GM10847 (cell line): ENCODE results near the gene ITPR2.

Experiments used
- POLR2A ChIP-seq: IDR thresholded peaks from 2 replicates; pipeline ENCODE4 v1.6.1; 2011; ENCODE audit not compliant: insufficient read length; ENCODE audit errors: extremely low read depth

Gene ITPR2

DNA sequence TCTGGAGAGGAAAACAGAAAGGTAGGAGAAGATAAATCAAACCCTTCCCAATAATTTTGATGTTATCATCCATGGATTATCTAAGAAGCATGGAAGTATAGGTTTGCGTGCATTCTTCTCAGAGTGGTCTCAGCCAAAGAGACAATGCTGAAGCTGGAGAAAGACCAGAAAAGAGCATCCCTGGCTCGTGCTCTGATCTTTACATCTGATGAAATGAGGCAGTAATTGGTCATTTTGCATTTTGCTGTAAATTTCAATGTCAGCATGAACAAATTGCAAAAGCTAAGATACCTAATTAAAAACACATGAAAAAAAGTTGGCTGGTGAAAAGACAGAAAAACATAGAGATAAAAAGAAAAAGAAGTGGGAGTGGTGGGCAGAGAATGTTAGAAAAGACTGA, 252.4 kb downstream of the ITPR2 start:
- TF ChIP-seq POLR2A = no peak

DNA sequence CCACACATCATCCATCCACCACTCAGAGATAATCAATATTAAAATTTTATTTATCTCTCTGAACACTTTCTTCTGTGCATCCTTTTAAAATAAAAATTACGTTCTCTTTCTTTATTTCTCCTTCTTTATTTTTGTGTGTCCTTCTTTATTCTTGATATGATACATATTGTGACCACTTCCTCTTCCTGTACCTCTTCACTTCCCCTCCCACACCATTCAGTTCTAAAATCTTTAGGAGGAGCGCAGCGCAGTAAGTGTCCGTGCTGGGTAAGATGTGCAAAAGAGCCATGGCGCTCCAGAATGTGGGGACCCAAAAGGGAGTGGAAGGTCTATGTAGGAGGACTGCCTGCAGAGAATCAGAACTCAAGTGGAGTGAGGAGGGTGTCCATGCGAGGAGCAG, 256.7 kb downstream of the ITPR2 start:
- no peak for TF ChIP-seq POLR2A

DNA sequence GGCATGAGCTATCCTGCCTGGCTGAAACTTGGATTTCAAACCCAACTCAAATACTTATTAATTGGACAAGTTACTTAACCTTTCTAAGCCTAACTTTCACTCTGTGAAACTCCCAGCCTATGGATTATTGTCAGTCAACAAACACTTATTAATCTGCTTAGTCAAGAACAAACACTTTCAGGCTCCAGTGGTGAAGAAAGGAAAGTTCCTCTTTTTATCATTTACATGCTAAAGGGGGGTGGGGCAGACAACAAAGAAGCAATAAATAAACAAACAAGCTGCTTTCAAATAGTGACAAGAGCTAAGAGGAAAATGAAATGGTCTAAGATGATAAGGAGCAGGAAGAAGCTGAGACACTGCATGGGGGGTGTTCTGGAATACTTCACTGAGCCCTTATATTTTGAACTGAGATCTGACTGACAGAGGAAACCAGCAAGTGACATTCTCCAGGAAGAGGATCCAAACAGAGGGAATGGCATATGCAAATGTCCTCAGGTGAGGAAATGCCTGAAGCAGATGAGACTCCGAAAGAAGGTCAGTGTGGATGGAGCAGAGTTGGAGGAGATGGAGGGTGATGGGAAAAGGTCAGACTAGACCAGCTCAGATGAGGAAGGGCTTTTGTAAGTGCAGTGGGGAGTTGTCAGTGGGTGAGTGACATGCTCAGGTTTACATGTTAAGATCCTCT, 259.6 kb downstream of the ITPR2 start:
- TF ChIP-seq POLR2A = no peak

DNA sequence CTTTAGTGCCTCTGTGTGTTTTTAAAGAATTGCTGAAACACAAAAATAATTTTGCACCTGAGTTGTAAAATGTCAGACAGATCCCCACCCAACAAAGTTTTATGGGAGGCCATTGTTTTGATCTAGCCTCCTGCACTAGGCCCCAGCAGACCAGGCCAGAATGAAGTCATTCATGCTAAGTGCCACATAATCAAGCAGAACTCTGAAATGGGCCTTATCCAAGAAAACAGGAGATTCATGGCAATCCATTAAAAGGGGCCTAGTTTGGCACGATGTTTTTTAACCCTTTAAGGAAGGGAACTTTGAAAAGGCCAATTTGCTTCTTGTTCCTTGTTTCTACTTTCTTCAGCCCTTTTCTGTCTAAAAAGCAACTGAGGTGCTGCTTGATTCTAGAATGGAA, 260.9 kb downstream of the ITPR2 start:
- TF ChIP-seq POLR2A = no peak

DNA sequence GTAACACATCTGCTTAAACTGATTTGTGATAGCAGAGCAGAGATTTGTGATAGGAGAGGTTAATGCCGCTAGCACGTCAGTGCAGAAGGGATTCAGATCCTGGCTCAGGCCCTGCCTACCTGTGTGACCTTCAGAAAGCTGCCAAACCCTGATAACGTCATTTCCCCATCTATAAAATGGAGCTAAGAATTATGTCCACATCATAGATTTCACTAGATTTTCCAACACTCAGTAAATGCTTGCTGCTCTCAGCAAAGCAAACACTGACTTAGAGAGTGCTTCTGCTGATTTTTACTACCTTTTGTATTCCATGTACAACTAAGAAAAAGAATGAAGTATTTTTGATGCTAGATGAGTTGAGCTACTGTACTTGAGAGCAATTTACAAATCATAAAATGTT, 261.4 kb downstream of the ITPR2 start:
- no peak for TF ChIP-seq POLR2A

DNA sequence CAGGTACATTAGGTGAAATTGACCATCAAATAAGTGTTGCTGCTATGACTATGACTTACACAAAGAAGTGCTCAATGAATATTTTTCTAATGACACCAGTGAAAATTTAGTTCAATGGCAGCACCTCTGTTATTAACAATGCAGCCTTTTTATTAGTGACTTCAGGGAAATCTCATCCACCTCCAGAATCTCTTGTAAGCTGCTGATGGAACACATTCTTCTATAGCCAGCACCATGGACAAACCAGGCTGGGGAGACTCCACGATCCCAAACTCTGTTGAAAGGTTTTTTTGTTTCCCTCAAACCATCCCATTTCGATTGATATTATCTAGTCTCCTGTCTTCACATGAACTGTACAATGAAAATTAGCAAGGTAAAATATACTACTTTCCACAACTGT, 265.9 kb downstream of the ITPR2 start:
- no peak for TF ChIP-seq POLR2A

DNA sequence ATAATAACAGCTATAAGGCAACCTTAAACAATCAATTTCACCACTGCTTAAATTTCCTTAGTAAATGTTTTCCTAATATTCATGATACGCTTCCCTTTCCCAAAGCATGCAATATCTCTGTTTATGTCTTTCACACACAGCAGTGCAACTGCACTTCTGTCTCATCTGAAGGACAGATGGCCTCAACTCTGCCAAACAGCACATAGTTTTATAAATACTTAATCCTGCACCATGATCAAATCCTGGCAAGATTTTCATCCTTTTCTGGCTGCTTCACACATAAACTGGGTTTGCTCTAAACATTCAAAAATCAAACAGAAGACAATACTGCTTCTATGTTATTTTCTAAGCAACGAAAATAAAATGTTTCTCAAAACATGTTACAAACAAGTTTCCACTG, 266.3 kb downstream of the ITPR2 start:
- TF ChIP-seq POLR2A = no peak

DNA sequence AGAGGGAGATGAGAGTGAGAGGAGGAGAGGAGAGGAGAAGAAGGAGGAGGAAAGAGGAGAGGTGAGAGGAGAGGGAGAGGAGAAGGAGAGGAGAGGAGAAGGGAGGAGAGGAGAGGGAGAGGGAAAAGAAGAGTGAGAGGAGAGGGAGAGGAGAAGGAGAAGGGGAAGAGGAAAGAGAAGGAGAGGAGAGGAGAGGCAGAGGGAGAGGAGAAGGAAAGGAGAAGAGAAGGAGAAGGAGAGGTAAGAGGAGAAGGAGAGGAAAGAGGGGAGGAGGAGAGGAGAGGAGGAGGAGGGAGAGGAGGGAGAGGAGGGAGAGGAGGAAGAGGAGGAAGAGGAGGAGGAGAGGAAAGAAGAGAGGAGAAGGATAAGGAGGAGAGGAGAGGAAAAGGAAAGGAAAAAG, 266.8 kb downstream of the ITPR2 start:
- no peak for TF ChIP-seq POLR2A

DNA sequence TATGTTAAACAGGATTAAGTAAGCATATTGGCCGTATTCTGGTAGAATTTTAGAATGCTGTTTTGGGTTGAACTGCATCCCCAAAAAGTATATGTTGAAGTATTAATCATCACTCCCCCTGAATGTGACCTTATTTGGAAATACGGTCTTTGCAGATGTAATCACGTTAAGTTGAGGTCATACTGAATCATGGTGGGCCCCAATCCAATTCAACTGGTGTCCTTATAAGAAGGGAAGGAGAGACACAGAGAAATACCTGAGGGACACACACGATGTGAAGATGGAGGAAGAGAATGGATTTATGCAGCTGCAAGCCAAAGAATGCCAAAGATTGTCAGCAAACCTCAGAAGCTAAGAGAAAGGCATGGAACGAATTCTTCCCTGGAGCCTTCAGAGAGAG, 268.6 kb downstream of the ITPR2 start:
- no peak for TF ChIP-seq POLR2A

DNA sequence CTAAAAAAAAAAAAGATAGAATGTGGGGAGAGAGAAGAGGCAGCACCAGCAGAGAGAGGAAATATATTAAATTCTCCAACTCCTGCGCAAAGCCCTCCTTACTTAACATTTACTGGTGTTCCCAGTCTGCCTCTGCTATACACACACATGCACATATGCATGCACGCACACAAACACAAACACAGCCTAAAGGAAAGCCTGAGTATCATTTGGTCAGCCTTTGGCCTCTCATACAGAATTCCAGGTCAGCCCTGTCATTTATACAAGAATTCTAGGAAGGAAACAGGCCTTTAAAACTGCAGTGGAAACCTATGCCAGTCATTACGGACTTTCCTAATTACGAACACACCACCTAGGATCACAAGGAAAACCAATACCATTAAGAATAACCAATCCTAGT, 269.4 kb downstream of the ITPR2 start:
- TF ChIP-seq POLR2A = no peak

DNA sequence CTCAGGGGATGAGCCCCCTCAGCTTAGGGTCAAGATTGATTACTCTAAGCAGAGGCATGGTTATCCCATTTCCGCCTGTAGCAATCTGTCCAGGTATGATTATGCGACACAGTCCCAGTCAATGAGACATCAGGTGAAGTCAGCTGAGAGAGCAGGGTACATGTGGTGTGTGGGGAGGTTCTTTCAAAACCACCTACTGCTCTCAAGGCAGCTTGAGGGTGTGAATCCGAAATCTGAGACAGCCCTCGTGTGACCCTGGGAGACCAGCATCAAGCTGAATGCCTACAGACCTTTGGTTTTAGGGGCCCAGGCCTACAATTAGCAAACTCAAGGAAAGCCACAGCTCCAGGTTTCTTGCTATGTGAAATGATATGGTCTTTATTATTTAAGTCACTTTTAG, 275.7 kb downstream of the ITPR2 start:
- no peak for TF ChIP-seq POLR2A

DNA sequence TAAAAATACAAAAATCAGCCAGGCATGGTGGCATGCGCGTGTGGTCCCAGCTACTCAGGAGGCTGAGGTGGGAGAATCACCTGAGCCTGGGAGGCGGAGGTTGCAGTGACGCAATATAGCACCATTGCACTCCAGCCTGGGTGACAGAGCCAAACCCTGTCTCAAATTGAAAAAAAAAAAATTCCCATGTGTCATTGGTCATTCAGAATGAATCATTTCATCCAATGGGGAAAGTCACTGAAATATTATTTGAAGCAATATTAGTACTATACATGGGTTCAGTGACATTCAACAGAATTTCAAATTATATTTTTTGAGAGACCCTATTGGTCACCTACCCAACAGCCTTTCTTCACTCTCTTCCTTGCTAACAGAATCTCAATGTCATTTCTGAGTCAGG, 276.1 kb downstream of the ITPR2 start:
- TF ChIP-seq POLR2A = no peak

DNA sequence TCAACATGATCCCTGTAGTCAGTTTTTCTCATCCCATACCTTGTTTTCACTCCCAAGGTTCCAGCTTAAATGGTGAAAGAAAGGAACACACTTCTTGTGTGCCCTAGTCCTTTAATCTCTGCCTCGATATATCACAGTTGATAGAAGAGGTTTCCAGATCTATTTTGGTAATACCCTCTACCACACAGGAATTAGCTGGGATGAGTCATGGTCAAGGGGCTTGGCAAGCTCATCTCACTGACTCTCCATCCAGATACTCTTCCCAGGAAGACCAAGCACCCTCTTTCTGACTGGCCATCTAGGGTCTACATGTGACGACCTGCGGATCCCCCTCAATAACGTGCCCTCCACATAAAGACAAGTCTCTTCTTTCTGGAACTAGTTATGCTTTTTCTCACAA, 277.9 kb downstream of the ITPR2 start:
- TF ChIP-seq POLR2A = no peak

DNA sequence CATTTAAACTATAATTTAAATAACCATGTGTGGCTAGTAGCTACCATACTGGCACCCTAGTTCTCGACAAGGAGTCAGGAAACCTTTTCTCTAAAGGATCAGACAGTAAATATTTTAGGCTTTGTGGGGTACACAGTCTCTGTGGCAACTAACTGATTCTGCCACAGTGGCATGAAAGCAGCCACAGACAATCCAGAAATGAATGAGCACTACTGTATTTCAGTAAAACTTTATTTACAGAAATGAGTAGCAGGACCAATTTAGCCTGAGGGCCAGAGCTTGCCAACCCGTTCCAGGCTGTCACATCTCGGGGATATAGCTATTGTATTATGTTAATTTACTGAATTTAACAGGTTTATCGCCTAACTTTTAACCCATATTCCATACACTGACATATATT, 278.7 kb downstream of the ITPR2 start:
- TF ChIP-seq POLR2A = no peak

DNA sequence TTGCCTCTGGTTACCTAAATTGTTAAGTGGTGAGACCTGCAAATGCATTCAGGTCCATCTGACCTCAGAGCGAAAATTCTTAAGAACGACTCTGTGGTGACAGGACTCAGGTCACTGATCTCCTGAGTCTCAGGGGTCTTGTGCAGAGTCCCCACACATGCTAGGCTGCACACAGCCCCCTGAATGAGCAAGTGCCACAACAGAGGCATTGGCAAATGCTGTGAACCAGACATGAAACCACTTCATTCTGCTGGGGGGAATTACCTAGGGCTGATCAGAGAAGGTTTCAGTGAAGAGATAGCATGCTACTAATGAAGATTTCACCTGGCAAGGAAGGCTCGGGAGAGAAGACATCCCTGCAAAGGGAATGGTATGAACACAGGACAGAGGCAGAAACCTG, 281.6 kb downstream of the ITPR2 start:
- TF ChIP-seq POLR2A = no peak

DNA sequence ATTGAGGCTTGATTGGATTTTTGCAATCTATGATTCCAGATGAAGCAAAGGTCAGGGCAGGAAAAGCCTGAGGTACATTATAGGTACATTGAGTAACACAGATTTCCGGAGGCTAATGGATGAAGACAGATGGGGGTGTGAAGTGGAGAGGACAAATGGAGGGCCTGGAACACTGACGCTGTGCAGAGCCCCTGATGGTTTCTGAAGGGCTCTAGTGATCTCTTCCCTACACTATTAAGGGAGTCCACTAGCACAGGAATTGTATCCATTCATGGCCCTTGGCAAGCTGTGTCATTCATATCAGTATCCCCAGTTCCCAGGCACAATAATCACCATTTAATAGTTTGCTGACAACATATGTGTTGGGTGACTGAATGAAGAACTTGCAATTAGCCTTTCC, 284.8 kb downstream of the ITPR2 start:
- TF ChIP-seq POLR2A = no peak

DNA sequence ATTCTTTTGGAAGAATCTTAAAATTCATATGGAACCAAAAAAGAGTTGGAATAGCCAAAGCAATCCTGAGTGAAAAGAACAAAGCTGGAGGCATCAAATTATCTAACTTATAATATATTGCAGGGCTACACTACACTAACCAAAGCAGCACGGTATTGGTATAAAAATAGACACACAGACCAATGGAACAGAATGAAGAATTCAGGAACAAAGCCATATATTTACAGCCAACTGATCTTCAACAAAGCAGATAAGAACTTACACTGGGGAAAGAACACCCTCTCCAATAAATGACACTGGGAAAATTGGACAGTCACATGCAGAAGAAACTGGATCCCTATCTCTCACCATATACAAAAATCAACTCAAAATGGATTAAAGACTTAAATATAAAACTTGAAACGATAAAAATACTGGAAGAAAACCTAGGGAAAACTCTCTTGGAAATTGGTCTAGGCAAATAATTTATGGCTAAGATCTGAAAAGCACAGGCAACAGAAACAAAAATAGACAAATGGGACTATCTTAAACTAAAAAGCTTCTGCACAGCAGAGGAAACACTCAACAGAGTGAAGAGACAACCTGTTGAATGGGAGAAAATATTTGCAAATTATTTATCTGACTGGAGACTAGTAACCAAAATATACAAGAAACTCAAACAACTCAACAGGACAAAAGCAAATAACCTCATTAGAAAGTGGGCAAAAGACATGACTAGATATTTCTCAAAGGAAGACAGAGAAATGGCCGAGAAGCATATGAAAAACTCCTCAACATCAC, 286.3 kb downstream of the ITPR2 start:
- TF ChIP-seq POLR2A = no peak

DNA sequence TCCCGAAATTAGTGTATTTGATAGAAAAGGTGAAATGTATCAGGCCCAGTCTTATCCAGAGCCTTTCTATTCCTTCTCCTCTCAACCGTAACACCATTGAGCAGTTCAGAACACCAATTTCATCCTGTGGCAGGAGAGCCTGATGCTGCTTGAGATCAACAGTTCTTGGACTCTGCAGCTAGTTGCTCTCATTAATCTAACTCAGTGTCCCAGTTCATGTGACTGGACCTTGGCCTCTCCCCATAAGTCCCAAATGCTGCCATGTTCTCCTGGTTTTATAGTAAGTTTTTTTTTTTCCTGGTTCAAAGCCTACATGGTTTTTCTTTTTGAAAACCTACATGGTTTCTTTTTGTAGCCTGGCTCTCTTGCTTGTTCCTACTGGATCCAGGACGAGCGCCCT, 293.9 kb downstream of the ITPR2 start:
- TF ChIP-seq POLR2A = no peak

DNA sequence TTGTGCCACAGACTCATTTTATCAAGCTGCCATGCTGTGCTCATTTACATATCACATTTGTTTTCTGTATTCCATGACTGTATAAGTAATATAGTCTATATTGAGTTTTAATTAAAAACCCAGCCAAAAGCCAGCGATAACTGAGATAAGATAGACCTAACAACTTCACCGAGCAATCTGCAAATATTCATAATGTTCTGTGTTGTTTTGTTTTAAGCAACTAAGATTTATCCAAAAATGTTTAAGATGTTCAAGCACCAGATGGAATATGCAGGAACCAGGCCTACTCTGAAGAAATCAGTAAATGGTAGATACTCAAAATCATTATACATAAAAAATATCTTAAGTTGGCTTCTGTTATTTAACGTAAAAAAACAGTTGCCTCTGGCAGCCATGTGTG, 295.3 kb downstream of the ITPR2 start:
- TF ChIP-seq POLR2A = no peak
